Erythroblast (primary cell): ENCODE measurements around the gene ACTR5.

Experiments
- GATA1 ChIP-seq: IDR thresholded peaks from 2 replicates; pipeline ENCODE4 v1.6.1; 2011; ENCODE audit warnings: low read depth, mild to moderate bottlenecking, control low read depth, low read length, moderate library complexity
- POLR2A ChIP-seq: IDR thresholded peaks from 2 replicates; pipeline ENCODE4 v1.6.1; 2011; ENCODE audit warnings: mild to moderate bottlenecking, low read length

DNA sequence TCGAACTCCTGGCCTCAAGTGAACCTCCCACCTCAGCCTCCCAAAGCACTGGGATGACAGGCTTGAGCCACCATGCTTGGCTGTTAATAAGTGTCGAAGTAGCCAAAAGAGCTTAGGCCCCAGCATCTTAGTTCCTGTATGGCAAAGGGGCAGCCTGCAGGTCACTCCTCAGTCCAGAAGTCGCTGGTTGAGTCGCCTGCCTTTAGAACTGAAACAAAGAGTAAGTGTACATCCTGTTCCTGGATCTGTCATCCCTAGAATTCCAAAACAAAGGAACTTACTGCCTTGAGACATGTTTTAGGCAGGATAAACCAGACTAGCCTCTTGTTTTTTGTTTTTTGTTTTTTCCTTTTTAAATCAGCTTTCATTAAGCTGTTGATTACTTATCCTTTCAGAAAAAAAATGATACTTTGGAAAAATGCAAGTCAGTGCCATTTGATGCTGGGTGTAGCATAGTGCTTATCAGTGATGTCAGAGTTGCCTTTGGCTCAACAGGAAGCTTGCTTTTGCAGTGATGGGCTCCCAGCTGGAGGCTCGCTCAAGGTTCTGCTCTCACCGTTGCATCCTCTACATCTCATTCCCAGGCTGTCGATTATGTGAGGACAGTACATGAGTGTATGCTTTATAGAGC is 9.0 kb downstream of the ACTR5 start:
- no peak for TF ChIP-seq POLR2A
- TF ChIP-seq GATA1, result no peak
